DOHH2 (cell line): ENCODE results near the gene NUP210.
A peak's percentile ranks its signal among the peaks of the same experiment; 100 is the strongest.

Experiments
- H3F3A ChIP-seq: fragments of 200-600 bp; sonication (generic), shearing (Covaris generic); 2 replicates; pipeline ENCODE4 v1.6.0; 2016; ENCODE audit warnings: antibody characterized with exemption, mild to moderate bottlenecking; ENCODE audit not compliant: control insufficient read depth, insufficient read depth
- H3K27ac ChIP-seq: fragments of 200-600 bp; sonication (generic); 2 replicates; pipeline ENCODE4 v1.5.1; 2014; ENCODE audit warnings: low read depth, mild to moderate bottlenecking, low read length, moderate library complexity
- H3K27me3 ChIP-seq: fragments of 200-600 bp; sonication (generic); 2 replicates; pipeline ENCODE4 v1.6.1; 2014; ENCODE audit warnings: mild to moderate bottlenecking, low read length, mixed read lengths; ENCODE audit not compliant: control insufficient read depth
- H3K36me3 ChIP-seq: fragments of 200-600 bp; sonication (generic); 2 replicates; pipeline ENCODE4 v1.6.1; 2014; ENCODE audit warnings: mild to moderate bottlenecking, low read length, moderate library complexity, mixed read lengths; ENCODE audit not compliant: control insufficient read depth
- H3K4me1 ChIP-seq: fragments of 200-600 bp; sonication (generic); 2 replicates; pipeline ENCODE4 v1.6.1; 2014; ENCODE audit warnings: mild to moderate bottlenecking, low read length, mixed read lengths; ENCODE audit not compliant: control insufficient read depth
- H3K4me2 ChIP-seq: fragments of 200-600 bp; sonication (generic); 2 replicates; pipeline ENCODE4 v1.6.0; 2014; ENCODE audit warnings: mild to moderate bottlenecking, low read length, moderate library complexity
- H3K4me3 ChIP-seq: fragments of 200-600 bp; sonication (generic); 2 replicates; pipeline ENCODE4 v1.5.1; 2014; ENCODE audit warnings: mild to moderate bottlenecking, low read length, mixed read lengths
- H3K79me2 ChIP-seq: fragments of 200-600 bp; sonication (generic); 2 replicates; pipeline ENCODE4 v1.6.1; 2014; ENCODE audit warnings: mild to moderate bottlenecking, low read length, mixed read lengths; ENCODE audit not compliant: control insufficient read depth
- H3K9me2 ChIP-seq: fragments of 200-600 bp; sonication (generic); replicated peaks from 2 replicates; pipeline ENCODE4 v1.6.1; 2014; ENCODE audit warnings: mild to moderate bottlenecking, low read length, mixed read lengths; ENCODE audit not compliant: control insufficient read depth
- H3K9me3 ChIP-seq: fragments of 200-600 bp; sonication (generic); 2 replicates; pipeline ENCODE4 v1.6.1; 2014; ENCODE audit warnings: antibody characterized with exemption, low read length, mixed read lengths; ENCODE audit not compliant: control insufficient read depth, insufficient read depth
- H4K20me1 ChIP-seq: fragments of 200-600 bp; sonication (generic); 2 replicates; pipeline ENCODE4 v1.6.0; 2014; ENCODE audit warnings: low read depth, mild to moderate bottlenecking, antibody characterized with exemption, low read length, moderate library complexity; ENCODE audit not compliant: control insufficient read depth, insufficient read depth
- CTCF ChIP-seq: fragments of 200-600 bp; sonication (generic); IDR thresholded peaks from one replicate; pipeline ENCODE4 v1.5.1; 2014; ENCODE audit warnings: antibody characterized with exemption, mild to moderate bottlenecking, low read depth, low read length; ENCODE audit not compliant: poor library complexity, severe bottlenecking
- EZH2phosphoT487 ChIP-seq: fragments of 200-600 bp; sonication (generic); IDR thresholded peaks from 2 replicates; pipeline ENCODE4 v1.6.1; 2017; ENCODE audit warnings: borderline replicate concordance, mild to moderate bottlenecking, antibody characterized with exemption, low read length, moderate library complexity, mixed read lengths

The NUP210 gene

GRCh38 chr3:13393427-13394360 is 26.4 kb downstream of the NUP210 start:
- no peaks in the 10 kb centered on the region for H3K27me3 ChIP-seq
- H4K20me1 ChIP-seq: peaks cover 6% of the 10 kb centered on the region; the same call in 1 of the 2 replicates
- TF ChIP-seq CTCF (no peak), EZH2phosphoT487 (no peak)
- no peaks in the 10 kb centered on the region for H3F3A ChIP-seq
- H3K36me3 ChIP-seq: peaks cover 95% of the 10 kb centered on the region
- no peaks in the 10 kb centered on the region for H3K9me2 ChIP-seq
- no peaks in the 10 kb centered on the region for H3K4me1 ChIP-seq
- peaks cover 37% of the 10 kb centered on the region for H3K79me2 ChIP-seq
- no peak overlapping the region for H3K27ac ChIP-seq
- no peak overlapping the region for H3K4me3 ChIP-seq
- no peaks in the 10 kb centered on the region for H3K9me3 ChIP-seq
- H3K4me2 ChIP-seq: no peak overlapping the region

- Histone ChIP-seq H3K4me2 (no peak overlapping the region), H3K27ac (no peak overlapping the region), H3K79me2 (peaks cover 18% of the 10 kb centered on the region), H3K4me3 (no peak overlapping the region), H3K9me2 (no peaks in the 10 kb centered on the region), H4K20me1 (no peaks in the 10 kb centered on the region), H3K9me3 (no peaks in the 10 kb centered on the region), H3F3A (no peaks in the 10 kb centered on the region), H3K4me1 (no peaks in the 10 kb centered on the region), H3K27me3 (no peaks in the 10 kb centered on the region), H3K36me3 (peaks cover 99% of the 10 kb centered on the region)
- TF ChIP-seq EZH2phosphoT487 (no peak), CTCF (peak; percentile 52)
Observed at GRCh38 chr3:13391308-13391707, 28.8 kb downstream of the NUP210 start.

- Histone ChIP-seq H3K27me3 (no peaks in the 10 kb centered on the region), H3K27ac (no peak overlapping the region), H3K36me3 (peaks cover 100% of the 10 kb centered on the region), H3K4me3 (no peak overlapping the region), H4K20me1 (no peaks in the 10 kb centered on the region), H3K4me2 (no peak overlapping the region), H3K4me1 (no peaks in the 10 kb centered on the region), H3F3A (no peaks in the 10 kb centered on the region; the same call in 1 of the 2 replicates), H3K79me2 (peaks cover 7% of the 10 kb centered on the region), H3K9me3 (no peaks in the 10 kb centered on the region), H3K9me2 (no peaks in the 10 kb centered on the region)
- no peak for TF ChIP-seq CTCF
- TF ChIP-seq EZH2phosphoT487: no peak
Observed at GRCh38 chr3:13389378-13389777, 30.7 kb downstream of the NUP210 start.
